Germinal center (tissue), 1 donor: ENCODE results near the gene C4BPB.
"Not testable (repeated sequence)": the region's sequence is repeated elsewhere in the genome, so short reads cannot be mapped to it uniquely, and the experiment has no call there.

Experiments
- DNase-seq: peaks from one replicate; pipeline ENCODE4 v3.0.0; 2012; ENCODE audit warnings: mixed read lengths, low spot score

C4BPB gene

GRCh38 chr1:207088701-207089626 lies at the start of gene C4BPB:
Gene C4BPB, plus strand, starts transcription at chr1:207088860. Its CDS starts 672 bp downstream, at chr1:207089532.
- no peak for DNase-seq

GRCh38 chr1:207039380-207040180 lies 49.1 kb upstream of the C4BPB start:
- no peak for DNase-seq

- no peak for DNase-seq
Measured at GRCh38 chr1:207040181-207040533, 48.5 kb upstream of the C4BPB start.

GRCh38 chr1:207041397-207041796 lies 47.3 kb upstream of the C4BPB start:
- not testable (repeated sequence) for DNase-seq

- DNase-seq, result no peak
Measured at GRCh38 chr1:207045453-207045852, 43.2 kb upstream of the C4BPB start.

GRCh38 chr1:207047505-207047904 lies 41.2 kb upstream of the C4BPB start:
- no peak for DNase-seq

GRCh38 chr1:207048041-207048440 lies 40.6 kb upstream of the C4BPB start:
- no peak for DNase-seq

- DNase-seq, result no peak
Measured at GRCh38 chr1:207049054-207049453, 39.6 kb upstream of the C4BPB start.

GRCh38 chr1:207049514-207049913 lies 39.1 kb upstream of the C4BPB start:
- DNase-seq, result no peak

GRCh38 chr1:207049974-207050391 lies 38.7 kb upstream of the C4BPB start:
- DNase-seq, result peak; percentile 72

GRCh38 chr1:207050480-207051190 lies 38.0 kb upstream of the C4BPB start:
- peak; percentile 84 for DNase-seq

GRCh38 chr1:207051191-207051943 lies 37.3 kb upstream of the C4BPB start, which contains the start of gene YOD1:
Gene YOD1, minus strand, starts transcription at chr1:207051208. Its CDS starts 178 bp downstream, at chr1:207051030.
- DNase-seq, result no peak

- peak; percentile 97 for DNase-seq
Measured at GRCh38 chr1:207052911-207053769, 35.5 kb upstream of the C4BPB start, which contains the start of gene PFKFB2. Gene PFKFB2, plus strand, starts transcription at chr1:207053275. Its CDS starts 1,443 bp downstream, at chr1:207054718.

- peak; percentile 45 for DNase-seq
Measured at GRCh38 chr1:207054491-207054890, 34.2 kb upstream of the C4BPB start.

- DNase-seq, result no peak
Measured at GRCh38 chr1:207055386-207056001, 33.2 kb upstream of the C4BPB start.

GRCh38 chr1:207056673-207057072 lies 32.0 kb upstream of the C4BPB start:
- no peak for DNase-seq

- no peak for DNase-seq
Measured at GRCh38 chr1:207058252-207058651, 30.4 kb upstream of the C4BPB start.

GRCh38 chr1:207058878-207059867 lies 29.5 kb upstream of the C4BPB start:
- no peak for DNase-seq

- DNase-seq, result no peak
Measured at GRCh38 chr1:207059881-207060280, 28.8 kb upstream of the C4BPB start.
